MM.1S (cell line): Measurements from ENCODE around the gene FBXL20.

Source experiments
- EZH2phosphoT487 ChIP-seq: fragments of 300-600 bp; sonication (generic); IDR thresholded peaks from 2 replicates; pipeline ENCODE4 v1.6.1; 2018; ENCODE audit warnings: antibody characterized with exemption, low read length
- TF ChIP-seq, protein P1 (sequence below): fragments of 300-600 bp; sonication (generic); IDR thresholded peaks from 2 replicates; pipeline ENCODE4 v1.5.1; 2016; ENCODE audit warnings: antibody characterized with exemption, low read length, mixed read lengths

- TF ChIP-seq, protein P1, sequence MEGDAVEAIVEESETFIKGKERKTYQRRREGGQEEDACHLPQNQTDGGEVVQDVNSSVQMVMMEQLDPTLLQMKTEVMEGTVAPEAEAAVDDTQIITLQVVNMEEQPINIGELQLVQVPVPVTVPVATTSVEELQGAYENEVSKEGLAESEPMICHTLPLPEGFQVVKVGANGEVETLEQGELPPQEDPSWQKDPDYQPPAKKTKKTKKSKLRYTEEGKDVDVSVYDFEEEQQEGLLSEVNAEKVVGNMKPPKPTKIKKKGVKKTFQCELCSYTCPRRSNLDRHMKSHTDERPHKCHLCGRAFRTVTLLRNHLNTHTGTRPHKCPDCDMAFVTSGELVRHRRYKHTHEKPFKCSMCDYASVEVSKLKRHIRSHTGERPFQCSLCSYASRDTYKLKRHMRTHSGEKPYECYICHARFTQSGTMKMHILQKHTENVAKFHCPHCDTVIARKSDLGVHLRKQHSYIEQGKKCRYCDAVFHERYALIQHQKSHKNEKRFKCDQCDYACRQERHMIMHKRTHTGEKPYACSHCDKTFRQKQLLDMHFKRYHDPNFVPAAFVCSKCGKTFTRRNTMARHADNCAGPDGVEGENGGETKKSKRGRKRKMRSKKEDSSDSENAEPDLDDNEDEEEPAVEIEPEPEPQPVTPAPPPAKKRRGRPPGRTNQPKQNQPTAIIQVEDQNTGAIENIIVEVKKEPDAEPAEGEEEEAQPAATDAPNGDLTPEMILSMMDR: peak; percentile 96
- no peak for TF ChIP-seq EZH2phosphoT487
Observed at GRCh38 chr17:39244600-39245570, 156.5 kb downstream of the FBXL20 start.
